Sigmoid colon (tissue), 7 donors: ENCODE data around the gene ZSCAN2. TPM values are rescaled to one million over a fixed set of nuclear protein-coding genes. Genes with fewer than 3 reads are reported as not detected.
A peak's percentile ranks its signal among the peaks of the same experiment; 100 is the strongest.

ENCODE experiments used
- DNase-seq: peaks from one replicate; pipeline ENCODE4 v3.0.0-alpha.2; 2019
- H3K27ac ChIP-seq, 4 donors: fragments of 200-600 bp; sonication (generic); one replicate each; pipeline ENCODE4 v1.5.1; 2016 to 2019; ENCODE audit warnings: mild to moderate bottlenecking in 1 of 4
- H3K27me3 ChIP-seq, 3 donors: fragments of 200-600 bp; sonication (generic); one replicate each; pipeline ENCODE4 v1.5.1; 2019; ENCODE audit warnings: mild to moderate bottlenecking in 1 of 3
- H3K36me3 ChIP-seq, 4 donors: fragments of 200-600 bp; sonication (generic); one replicate each; pipeline ENCODE4 v1.5.1; 2016 to 2019
- H3K4me1 ChIP-seq, 4 donors: fragments of 200-600 bp; sonication (generic); one replicate each; pipeline ENCODE4 v1.5.1; 2017 to 2019
- H3K4me3 ChIP-seq, 4 donors: fragments of 200-600 bp; sonication (generic); one replicate each; pipeline ENCODE4 v1.5.1; 2017 to 2019; ENCODE audit warnings: mild to moderate bottlenecking in 2 of 4, moderate library complexity in 1 of 4
- H3K9me3 ChIP-seq, 4 donors: fragments of 200-600 bp in 3 of 4; sonication (generic) in 3 of 4; one replicate each; pipeline versions ENCODE4 v1.5.1 to v1.6.1; 2013 to 2019
- CTCF ChIP-seq, 4 experiments: fragments of 450-650 bp in 3 of 4; fragments of 200-600 bp in 1 of 4; IDR thresholded peaks; one replicate each; pipeline ENCODE4 v1.5.1; 2016 to 2019; ENCODE audit warnings: antibody characterized with exemption in 4 of 4, mild to moderate bottlenecking in 3 of 4, moderate library complexity in 2 of 4
- EP300 ChIP-seq, 4 donors: sonication (generic); formaldehyde crosslinking; IDR thresholded peaks; one replicate each; pipeline ENCODE4 v1.6.1; 2017; ENCODE audit warnings: antibody characterized with exemption in 4 of 4
- POLR2A ChIP-seq, 2 donors: fragments of 450-650 bp; IDR thresholded peaks; one replicate each; pipeline ENCODE4 v1.6.1; 2016; ENCODE audit warnings: antibody characterized with exemption in 2 of 2, mild to moderate bottlenecking in 2 of 2, moderate library complexity in 2 of 2
- POLR2AphosphoS5 ChIP-seq, 4 donors: sonication (generic); formaldehyde crosslinking; IDR thresholded peaks; one replicate each; pipeline ENCODE4 v1.6.1; 2017; ENCODE audit warnings: antibody characterized with exemption in 4 of 4
- WGBS, 2 donors: extraction: QIAGEN DNeasy Blood & Tissue Kit; methylation state at CpG; one replicate each; pipeline ENCODE4 v1.1.7; 2013; 5-methylcytosine and 5-hydroxymethylcytosine counted together
- intact Hi-C: fragments of 100-400 bp; cut with DNase I; formaldehyde crosslinking; loops from one replicate; pipeline ENCODE4 v1.15.1; 2023
- polyA plus RNA-seq, 3 donors: library from polyadenylated mRNA; stranded (reverse); fragments of 200-250 nt; gene quantifications; one replicate each; pipeline ENCODE4 v1.2.3, GENCODE V29; 2013
- total RNA-seq, 4 donors: library from RNA; depleted of rRNA; stranded (reverse); fragments of >200 nt; gene quantifications; one replicate each; pipeline ENCODE4 v1.1.0, GENCODE V29; 2016
- donor health status: healthy with polysubstance abuse.
- donor health status: Bipolar disorder and iron deficiency.
- donor health status: healthy.

ZSCAN2 gene
- total and polyA plus RNA-seq, 7 donors: 2.4 to 17.0 (median 5.4) TPM

GRCh38 chr15:84643838-84644237 lies 43.0 kb downstream of the ZSCAN2 start:
- Histone ChIP-seq H3K4me1 (peaks cover 0 to 2% (median 0%) of the 10 kb centered on the region in 4 donors), H3K36me3 (peaks cover 50 to 100% (median 81%) of the 10 kb centered on the region in 4 donors), H3K4me3 (no peak overlapping the region), H3K27ac (no peak overlapping the region), H3K9me3 (no peaks in the 10 kb centered on the region), H3K27me3 (no peaks in the 10 kb centered on the region)
- DNase-seq: peak; percentile 11
- TF ChIP-seq POLR2A (IDR thresholded peaks at IDR 0.05) (no peak), POLR2AphosphoS5 (IDR thresholded peaks at IDR 0.05) (no peak), EP300 (IDR thresholded peaks at IDR 0.05) (no peak), CTCF (IDR thresholded peaks at IDR 0.05) (no peak)
- 90 to 94% methylated on average over 6 of the region's 6 CpGs for WGBS, 2 donors
- intact Hi-C loops: no loop called here

GRCh38 chr15:84645496-84645895 lies 44.7 kb downstream of the ZSCAN2 start:
- TF ChIP-seq POLR2AphosphoS5 (IDR thresholded peaks at IDR 0.05): no peak
- no peak for TF ChIP-seq CTCF (IDR thresholded peaks at IDR 0.05)
- no peak for TF ChIP-seq EP300 (IDR thresholded peaks at IDR 0.05)
- TF ChIP-seq POLR2A (IDR thresholded peaks at IDR 0.05): no peak
- Histone ChIP-seq H3K36me3 (peaks cover 35 to 100% (median 74%) of the 10 kb centered on the region in 4 donors), H3K27ac (no peak overlapping the region), H3K4me3 (no peak overlapping the region), H3K27me3 (no peaks in the 10 kb centered on the region), H3K9me3 (no peaks in the 10 kb centered on the region), H3K4me1 (peaks cover 0 to 14% (median 0%) of the 10 kb centered on the region in 4 donors)
- intact Hi-C loops: no loop called here
- DNase-seq: peak; percentile 56
- 97% methylated on average over 10 of the region's 10 CpGs for WGBS, 2 donors

GRCh38 chr15:84645997-84646396 lies 45.2 kb downstream of the ZSCAN2 start:
- peaks cover 32 to 100% (median 71%) of the 10 kb centered on the region in 4 donors for H3K36me3 ChIP-seq
- peaks cover 0 to 14% (median 0%) of the 10 kb centered on the region in 4 donors for H3K4me1 ChIP-seq
- H3K4me3 ChIP-seq: no peak overlapping the region
- WGBS, 2 donors: 91 to 96% methylated on average over 10 of the region's 10 CpGs
- no peaks in the 10 kb centered on the region for H3K27me3 ChIP-seq
- DNase-seq: no peak
- no peaks in the 10 kb centered on the region for H3K9me3 ChIP-seq
- no peak overlapping the region for H3K27ac ChIP-seq
- intact Hi-C loops: no loop called here
- TF ChIP-seq POLR2A (IDR thresholded peaks at IDR 0.05) (no peak), CTCF (IDR thresholded peaks at IDR 0.05) (no peak), EP300 (IDR thresholded peaks at IDR 0.05) (no peak), POLR2AphosphoS5 (IDR thresholded peaks at IDR 0.05) (no peak)

- intact Hi-C loops: no loop called here
- H3K4me1 ChIP-seq: peaks cover 0 to 22% (median 6%) of the 10 kb centered on the region in 4 donors
- H3K27me3 ChIP-seq: no peaks in the 10 kb centered on the region
- DNase-seq: no peak
- H3K4me3 ChIP-seq: no peak overlapping the region
- TF ChIP-seq POLR2AphosphoS5 (IDR thresholded peaks at IDR 0.05): no peak
- TF ChIP-seq EP300 (IDR thresholded peaks at IDR 0.05): no peak
- no peak for TF ChIP-seq POLR2A (IDR thresholded peaks at IDR 0.05)
- TF ChIP-seq CTCF (IDR thresholded peaks at IDR 0.05): no peak
- no peaks in the 10 kb centered on the region for H3K9me3 ChIP-seq
- H3K36me3 ChIP-seq: peaks cover 28 to 100% (median 64%) of the 10 kb centered on the region in 4 donors
- no peak overlapping the region for H3K27ac ChIP-seq
Observed at GRCh38 chr15:84647726-84648125, 46.9 kb downstream of the ZSCAN2 start.

- intact Hi-C loops: no loop called here
- TF ChIP-seq CTCF (IDR thresholded peaks at IDR 0.05): no peak
- TF ChIP-seq EP300 (IDR thresholded peaks at IDR 0.05): no peak
- no peak for TF ChIP-seq POLR2AphosphoS5 (IDR thresholded peaks at IDR 0.05)
- no peak for TF ChIP-seq POLR2A (IDR thresholded peaks at IDR 0.05)
- Histone ChIP-seq H3K27ac (no peak overlapping the region), H3K36me3 (peaks cover 26 to 92% (median 56%) of the 10 kb centered on the region in 4 donors), H3K9me3 (no peaks in the 10 kb centered on the region), H3K4me3 (no peak overlapping the region), H3K4me1 (peaks cover 0 to 30% (median 15%) of the 10 kb centered on the region in 4 donors), H3K27me3 (no peaks in the 10 kb centered on the region)
- 61 to 87% methylated on average over 3 of the region's 3 CpGs for whole genome bisulfite sequencing, 2 donors
- peak; percentile 77 for DNase-seq
Observed at GRCh38 chr15:84648539-84648938, 47.7 kb downstream of the ZSCAN2 start.
